Frontal cortex (tissue), 4 donors: Measurements from ENCODE around the gene CBLB. TPM values are rescaled to one million over a fixed set of nuclear protein-coding genes. Genes with fewer than 3 reads are reported as not detected.

Experiments used
- DNase-seq, 2 donors: peaks; one replicate each; pipeline ENCODE4 v3.0.0; 2012; ENCODE audit warnings: low spot score in 2 of 2
- FAIRE-seq: peaks from 2 replicates; lab custom pipeline; 2012; peaks lifted over from hg19 to GRCh38; lab: Jason Lieb, UNC
- total RNA-seq: library from RNA; depleted of rRNA; stranded (reverse); fragments of >200 nt; gene quantifications from one replicate; pipeline ENCODE4 v1.2.3, GENCODE V29; 2014
- donor health status: control.
- donor health status: control.
- donor health status: control.

CBLB gene
- total RNA-seq, 1 donor from 2014 or later: 22.0 TPM

GRCh38 chr3:105877336-105877910 lies 8.6 kb upstream of the CBLB start:
- FAIRE-seq (no peak), DNase-seq (no peak)

DNA sequence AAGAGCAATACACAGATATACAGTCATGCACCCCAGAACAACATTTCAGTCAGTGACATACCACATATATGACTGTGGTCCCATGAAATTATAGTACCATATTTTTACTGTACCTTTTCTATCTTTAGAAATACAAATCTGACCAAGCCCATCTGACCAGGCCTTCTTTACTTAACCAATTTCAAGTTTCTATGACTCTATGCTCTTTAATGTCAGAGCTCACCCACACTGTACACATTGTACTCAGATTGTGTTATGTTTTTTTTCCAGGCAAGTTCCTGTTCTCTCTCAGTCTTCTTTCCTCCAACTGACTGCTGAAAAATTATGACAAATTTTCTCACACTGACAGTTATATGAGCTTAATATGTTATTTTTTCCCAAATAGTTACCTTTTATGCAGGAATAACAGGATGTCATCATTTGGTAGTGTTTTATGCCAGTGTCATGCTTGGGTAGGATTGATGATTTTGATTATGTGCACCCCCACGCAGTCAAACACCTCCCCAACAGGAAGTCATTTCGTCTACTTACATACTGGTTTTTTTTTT lies 8.0 kb upstream of the CBLB start:
- DNase-seq: no peak
- no peak for FAIRE-seq

- FAIRE-seq (no peak), DNase-seq (no peak)
Observed at GRCh38 chr3:105869861-105870755, 1.3 kb upstream of the CBLB start.

DNA sequence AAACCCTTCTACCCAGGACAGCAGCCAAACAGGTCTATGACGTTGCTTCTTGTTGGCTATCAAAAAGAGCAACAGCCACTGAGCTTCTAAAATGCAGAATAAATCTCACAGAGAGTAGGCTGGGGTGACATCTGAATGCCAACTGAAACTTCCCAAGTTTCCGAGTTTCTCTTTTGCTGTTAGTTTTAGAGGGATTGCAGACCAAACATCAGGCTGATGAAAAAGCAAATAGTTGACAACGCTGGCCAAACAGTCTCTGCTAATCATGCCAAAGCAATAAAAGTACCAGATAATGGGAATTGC lies 670 bp upstream of the CBLB start:
- FAIRE-seq (no peak), DNase-seq (no peak)

DNA sequence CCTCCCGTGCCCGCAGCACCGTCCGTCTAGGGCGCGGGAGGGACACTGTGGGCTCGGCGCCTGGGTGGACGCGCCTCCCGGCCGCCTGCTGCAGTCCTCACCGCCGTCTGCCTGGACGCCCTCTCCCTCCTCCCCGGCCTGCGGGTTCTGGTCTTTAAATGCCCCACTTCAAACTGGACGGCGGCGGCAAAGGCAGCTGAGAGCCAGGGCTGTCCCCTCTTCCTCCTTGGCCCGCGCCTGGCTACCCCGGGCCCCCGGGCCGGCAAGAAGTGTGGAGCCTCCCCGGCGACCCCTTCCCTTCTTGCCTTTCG lies 426 bp downstream of the CBLB start:
- FAIRE-seq: no peak
- DNase-seq: peak in 1 of 2 donors; percentile 36

- FAIRE-seq (no peak), DNase-seq (peak in 1 of 2 donors; percentile 19)
Observed at GRCh38 chr3:105867712-105868430, 941 bp downstream of the CBLB start.

- FAIRE-seq (no peak), DNase-seq (no peak)
Observed at GRCh38 chr3:105866656-105867653, 1.9 kb downstream of the CBLB start.

- DNase-seq (no peak), FAIRE-seq (no peak)
Observed at GRCh38 chr3:105865867-105866350, 2.9 kb downstream of the CBLB start.

DNA sequence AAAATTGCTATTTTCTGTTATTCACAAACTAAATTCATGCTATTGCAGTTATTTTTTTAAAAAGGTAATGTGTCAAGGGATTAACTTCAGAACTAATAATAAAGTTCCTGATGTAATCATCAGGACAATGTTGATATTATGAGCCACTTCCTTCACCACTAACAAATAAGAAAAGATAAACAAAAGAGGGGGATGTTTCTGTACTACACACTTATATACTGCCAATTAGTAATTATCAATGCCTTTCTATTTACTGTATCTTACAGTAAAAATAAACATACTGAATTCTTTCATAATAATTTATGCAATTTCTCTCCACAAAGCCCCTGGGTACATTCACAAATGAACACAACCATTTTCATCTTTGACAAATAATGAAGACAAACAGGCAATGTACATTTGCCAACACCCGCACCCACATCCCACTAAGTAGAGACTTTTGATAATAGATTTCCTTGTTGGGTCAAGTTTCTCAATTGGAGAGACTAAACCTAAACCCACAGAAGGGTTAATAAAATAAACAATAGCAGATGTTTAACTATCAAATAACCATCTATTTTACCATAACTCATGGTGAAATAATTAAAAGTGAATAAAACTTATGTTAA lies 3.7 kb downstream of the CBLB start:
- FAIRE-seq: no peak

GRCh38 chr3:105864212-105864611 lies 4.6 kb downstream of the CBLB start:
- DNase-seq (no peak), FAIRE-seq (no peak)

More for the DNA sequence above, 3.7 kb downstream of the CBLB start:
- DNase-seq: no peak

GRCh38 chr3:105863608-105864007 lies 5.2 kb downstream of the CBLB start:
- no peak for FAIRE-seq

DNA sequence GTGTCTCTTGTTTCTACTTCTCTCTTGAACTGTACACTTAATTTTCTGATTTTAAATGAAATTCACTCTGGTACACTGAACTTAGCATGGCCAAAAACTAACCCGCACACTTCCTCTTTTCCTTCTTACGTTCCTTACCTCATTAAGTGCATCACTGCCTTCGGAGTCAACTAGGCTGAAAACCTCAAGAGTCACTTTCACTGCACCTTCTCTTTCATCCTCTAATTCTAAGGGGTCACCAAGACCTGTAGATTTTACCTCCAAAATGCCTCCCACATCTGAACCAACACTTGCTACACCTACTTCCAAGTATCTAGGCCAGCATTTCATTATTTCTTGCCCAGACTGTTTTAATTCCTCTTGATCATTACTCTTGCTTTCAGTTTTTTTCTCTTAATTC lies 6.6 kb downstream of the CBLB start:
- no peak for DNase-seq

More at GRCh38 chr3:105863608-105864007, 5.2 kb downstream of the CBLB start:
- DNase-seq: no peak

DNA sequence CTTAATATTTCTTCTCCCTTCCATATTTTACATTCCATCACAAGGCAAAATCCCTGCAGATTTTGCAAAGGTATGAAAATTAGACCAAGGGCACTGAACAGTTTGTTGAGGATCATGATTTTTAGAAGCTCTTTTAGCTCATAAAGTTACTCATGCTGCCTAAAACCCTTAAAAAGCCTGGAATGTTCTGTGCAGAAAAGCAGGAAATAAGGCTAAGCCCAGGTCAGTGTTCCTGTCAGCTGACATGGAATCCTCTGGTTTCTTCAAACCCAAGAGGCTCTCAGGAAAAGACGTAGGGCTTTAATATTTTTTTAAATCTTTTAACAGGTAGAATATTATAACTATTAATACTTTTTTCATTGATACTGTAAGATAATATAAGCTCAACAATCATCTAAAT lies 8.2 kb downstream of the CBLB start:
- FAIRE-seq (no peak), DNase-seq (no peak)

More for the DNA sequence above, 6.6 kb downstream of the CBLB start:
- FAIRE-seq: no peak

GRCh38 chr3:105858017-105858416 lies 10.8 kb downstream of the CBLB start:
- no peak for DNase-seq
- FAIRE-seq: no peak

DNA sequence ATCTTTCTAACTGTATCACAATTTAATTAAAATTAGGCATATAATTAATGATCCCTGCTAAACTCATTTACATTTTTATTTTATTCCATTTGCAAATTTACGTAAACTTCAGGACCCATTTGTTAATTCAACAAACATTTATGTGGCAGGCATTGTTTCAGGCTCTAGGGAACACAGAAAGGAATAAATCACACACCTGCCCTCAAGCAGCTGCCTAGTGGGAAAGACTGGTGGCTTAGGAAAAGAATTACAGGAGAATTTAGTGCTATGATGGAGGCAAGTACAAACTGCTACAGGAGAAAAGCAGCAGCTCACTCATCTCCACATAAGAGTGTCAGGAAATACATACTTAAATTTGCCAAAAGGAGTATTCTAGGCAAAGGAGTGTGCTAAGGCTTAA lies 11.2 kb downstream of the CBLB start:
- FAIRE-seq (no peak), DNase-seq (no peak)

DNA sequence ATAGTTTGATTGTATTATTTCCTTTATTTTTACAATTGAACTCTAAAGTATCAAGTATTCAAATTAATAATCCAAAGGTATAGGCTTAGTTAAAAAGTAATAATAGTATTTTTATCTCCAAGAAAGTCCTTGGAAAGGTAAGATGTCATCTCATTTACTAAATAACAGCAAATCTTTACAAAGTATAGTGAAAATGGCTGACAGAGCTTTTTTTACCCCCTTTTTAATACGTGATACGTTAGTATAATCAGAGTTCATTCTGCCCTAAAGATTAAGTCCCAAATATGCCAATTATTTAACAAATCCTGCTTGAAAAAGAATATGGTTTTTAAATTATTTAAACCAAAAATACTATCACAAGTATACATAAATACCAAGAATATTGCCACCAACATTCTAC lies 12.2 kb downstream of the CBLB start:
- no peak for FAIRE-seq
- DNase-seq: no peak

DNA sequence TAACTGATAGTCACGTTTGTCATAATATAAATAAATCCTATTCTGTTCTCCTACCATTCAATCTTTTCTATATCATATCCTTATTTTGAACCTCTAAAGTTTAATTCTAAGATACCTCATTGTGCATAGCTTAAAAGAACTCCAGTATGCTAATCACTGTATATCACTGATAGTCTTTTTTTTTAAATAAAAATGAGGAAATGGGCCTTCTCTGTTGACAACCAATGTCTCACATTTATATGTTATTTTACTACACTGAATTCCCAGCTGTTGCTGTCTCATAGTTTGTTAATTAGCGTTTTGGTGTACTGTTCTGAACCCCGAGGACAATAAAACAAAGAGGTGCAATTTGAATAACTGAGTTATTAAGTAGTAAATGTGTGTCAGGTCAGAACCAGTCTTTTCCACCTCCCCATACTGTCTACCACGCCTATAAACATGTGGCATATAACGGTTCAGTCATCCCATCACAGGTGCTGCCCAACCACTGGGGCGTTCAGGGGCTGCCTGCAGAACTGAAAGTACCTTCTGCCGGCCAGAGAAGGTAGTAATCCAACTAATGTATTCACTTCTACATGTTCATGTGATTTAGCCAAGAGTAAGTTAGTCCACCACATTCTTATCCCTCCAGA lies 14.9 kb downstream of the CBLB start:
- no peak for FAIRE-seq
- DNase-seq: no peak

DNA sequence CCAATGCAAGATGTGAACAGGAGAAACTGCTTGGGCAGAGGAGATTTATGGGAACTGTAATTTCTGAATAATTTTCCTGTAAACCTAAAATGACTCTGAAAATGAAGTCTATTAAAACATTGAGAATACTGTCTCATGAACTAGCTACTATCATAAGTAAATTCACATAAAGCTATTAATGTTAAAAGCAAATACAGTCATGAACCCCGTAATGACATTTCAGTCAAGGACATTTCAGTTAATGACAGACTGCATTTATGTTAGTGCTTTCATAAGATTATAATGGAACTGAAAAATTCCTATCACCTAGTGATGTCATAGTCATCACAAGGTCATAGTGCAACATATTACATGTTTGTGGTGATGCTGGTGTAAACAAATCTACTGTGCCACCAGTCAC lies 17.2 kb downstream of the CBLB start:
- FAIRE-seq (no peak), DNase-seq (no peak)

GRCh38 chr3:105851176-105851575 lies 17.6 kb downstream of the CBLB start:
- no peak for FAIRE-seq
- no peak for DNase-seq
